ENCODE results near the gene NRXN3.
A peak's percentile ranks its signal among the peaks of the same experiment; 100 is the strongest.

The NRXN3 gene

GRCh38 chr14:79704041-79704807, 1534.1 kb downstream of the NRXN3 start:
- Histone ChIP-seq H3K27me3 (ENCODE audit: insufficient read depth, poor library complexity, severe bottlenecking) (no peaks in the 10 kb centered on the region), H3K36me3 (ENCODE audit: low read depth) (no peaks in the 10 kb centered on the region), H3K9me3 (ENCODE audit: severe bottlenecking) (no peaks in the 10 kb centered on the region), H3K27ac (ENCODE audit: poor library complexity, severe bottlenecking) (no peak overlapping the region), H3K4me1 (ENCODE audit: insufficient read depth, poor library complexity, severe bottlenecking) (no peaks in the 10 kb centered on the region), H3K4me3 (ENCODE audit: severe bottlenecking) (no peak overlapping the region)
- TF ChIP-seq CTCF (IDR thresholded peaks at IDR 0.05; ENCODE audit: poor library complexity, severe bottlenecking): no peak
- ATAC-seq (ENCODE audit: low read depth) (no peak), DNase-seq (ENCODE audit: low spot score) (no peak)

DNA sequence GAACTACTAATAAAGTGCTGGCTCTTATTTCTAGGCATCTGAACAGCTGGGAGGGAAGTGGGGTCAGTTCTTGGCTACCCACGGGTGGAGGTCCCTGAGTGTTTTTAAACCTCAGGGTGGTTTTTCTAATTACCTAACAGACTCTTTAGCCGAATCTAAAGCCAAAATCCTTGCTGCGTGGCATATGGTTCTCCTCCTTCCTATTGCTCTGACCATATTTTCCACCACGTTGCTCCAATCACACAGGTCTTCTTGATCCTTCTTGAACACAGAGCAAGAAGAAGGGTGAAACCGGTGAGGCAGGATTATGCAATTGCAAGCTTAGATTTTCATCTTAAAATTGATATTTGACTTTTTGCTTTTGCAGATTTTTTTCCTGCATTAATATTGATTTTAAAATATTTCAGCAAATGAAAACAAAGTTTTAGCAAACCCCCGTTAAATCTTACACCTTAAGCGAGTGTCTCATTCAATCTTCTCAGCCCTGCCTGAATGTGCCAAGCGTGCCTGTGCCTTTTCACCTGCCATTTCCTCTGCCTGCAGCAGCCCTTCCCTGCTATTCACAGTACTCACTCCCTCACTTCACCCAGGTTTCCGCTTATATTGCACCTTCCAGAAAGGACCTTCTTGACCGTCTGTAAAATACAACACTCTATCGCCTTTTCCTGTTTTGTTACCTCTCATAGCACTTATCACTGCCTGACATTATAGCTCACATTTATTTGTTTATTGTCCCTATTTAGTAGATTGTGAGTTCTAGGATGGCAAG, 1535.1 kb downstream of the NRXN3 start:
- DNase-seq (ENCODE audit: low spot score) (no peak), ATAC-seq (ENCODE audit: low read depth) (no peak)
- no peaks in the 10 kb centered on the region for H3K4me1 ChIP-seq (ENCODE audit: insufficient read depth, poor library complexity, severe bottlenecking)
- TF ChIP-seq CTCF (IDR thresholded peaks at IDR 0.05; ENCODE audit: poor library complexity, severe bottlenecking): no peak
- H3K27ac ChIP-seq (ENCODE audit: poor library complexity, severe bottlenecking): no peak overlapping the region
- H3K4me3 ChIP-seq (ENCODE audit: severe bottlenecking): no peak overlapping the region
- no peaks in the 10 kb centered on the region for H3K9me3 ChIP-seq (ENCODE audit: severe bottlenecking)
- no peaks in the 10 kb centered on the region for H3K27me3 ChIP-seq (ENCODE audit: insufficient read depth, poor library complexity, severe bottlenecking)
- H3K36me3 ChIP-seq (ENCODE audit: low read depth): no peaks in the 10 kb centered on the region

- DNase-seq (ENCODE audit: low spot score): no peak
- Histone ChIP-seq H3K4me1 (ENCODE audit: insufficient read depth, poor library complexity, severe bottlenecking) (no peaks in the 10 kb centered on the region), H3K27me3 (ENCODE audit: insufficient read depth, poor library complexity, severe bottlenecking) (no peaks in the 10 kb centered on the region), H3K4me3 (ENCODE audit: severe bottlenecking) (no peak overlapping the region), H3K9me3 (ENCODE audit: severe bottlenecking) (no peaks in the 10 kb centered on the region), H3K27ac (ENCODE audit: poor library complexity, severe bottlenecking) (no peak overlapping the region), H3K36me3 (ENCODE audit: low read depth) (no peaks in the 10 kb centered on the region)
- TF ChIP-seq CTCF (IDR thresholded peaks at IDR 0.05; ENCODE audit: poor library complexity, severe bottlenecking): no peak
- ATAC-seq (ENCODE audit: low read depth): no peak
Observed at GRCh38 chr14:79706382-79706781, 1536.2 kb downstream of the NRXN3 start.

GRCh38 chr14:79708426-79709388, 1538.5 kb downstream of the NRXN3 start:
- ATAC-seq (ENCODE audit: low read depth) (peak; percentile 81), DNase-seq (ENCODE audit: low spot score) (no peak)
- no peaks in the 10 kb centered on the region for H3K36me3 ChIP-seq (ENCODE audit: low read depth)
- no peaks in the 10 kb centered on the region for H3K27me3 ChIP-seq (ENCODE audit: insufficient read depth, poor library complexity, severe bottlenecking)
- no peak overlapping the region for H3K27ac ChIP-seq (ENCODE audit: poor library complexity, severe bottlenecking)
- TF ChIP-seq CTCF (IDR thresholded peaks at IDR 0.05; ENCODE audit: poor library complexity, severe bottlenecking): no peak
- H3K4me1 ChIP-seq (ENCODE audit: insufficient read depth, poor library complexity, severe bottlenecking): no peaks in the 10 kb centered on the region
- no peaks in the 10 kb centered on the region for H3K9me3 ChIP-seq (ENCODE audit: severe bottlenecking)
- no peak overlapping the region for H3K4me3 ChIP-seq (ENCODE audit: severe bottlenecking)

Data from RWPE2 (cell line).